Measurements from ENCODE around the gene FCSK. TPM values are rescaled to one million over a fixed set of nuclear protein-coding genes. Genes with fewer than 3 reads are reported as not detected.

The FCSK gene
- total and polyA plus RNA-seq, 2 of the 13 experiments (the other 11 are each of a cell fraction or from before 2014, with no cell fraction given), result 9.1 to 19.2 TPM

- TF ChIP-seq PAXIP1 (CRISPR knock-in tag; conservative IDR thresholded peaks at IDR 0.05), result peak; percentile 57
- TF ChIP-seq ZFX (CRISPR knock-in tag; IDR thresholded peaks at IDR 0.05; ENCODE audit: low read depth), result peak; percentile 31; the same call in 1 of the 2 replicates
- TF ChIP-seq ZNF572 (CRISPR knock-in tag; IDR thresholded peaks at IDR 0.05), result 0 out of 2 replicates have a peak, but pooled peaks have one; percentile 19
- TF ChIP-seq KLF16 (CRISPR knock-in tag; IDR thresholded peaks at IDR 0.05), result no peak
- peak; percentile 67 for TF ChIP-seq ZNF629 (CRISPR knock-in tag; conservative IDR thresholded peaks at IDR 0.05)
Observed at GRCh38 chr16:70418993-70419318, 35.4 kb upstream of the FCSK start (continued).

- peak overlapping the region; percentile 50 for H3K27ac ChIP-seq (ENCODE audit: extremely low read length, insufficient read depth, low read length)
- 64% methylated on average over 14 of the region's 14 CpGs for WGBS (ENCODE audit: low lambda C conversion rate)
- H4K20me1 ChIP-seq (ENCODE audit: insufficient read depth, low read length), result no peaks in the 10 kb centered on the region; the same call in 1 of the 2 replicates
- H3K79me2 ChIP-seq (ENCODE audit: insufficient read depth, low read length), result peaks cover 77% of the 10 kb centered on the region
- ATAC-seq (peak; percentile 24), FAIRE-seq (no peak), DNase-seq (ENCODE audit: low spot score) (no peak)
- CTCF ChIA-PET (ENCODE audit: low intra/inter-chr PET ratio, low total read pairs), result no interaction called here
- no peak overlapping the region for H2AFZ ChIP-seq (ENCODE audit: low read length)
- H3K4me3 ChIP-seq (replicated peaks in 1 of 3; ENCODE audit: insufficient read depth in 1 of 3, low read depth in 2 of 3, low read length in 3 of 3), result peak overlapping the region in 1 of 3 experiments; percentile 6; a peak in 1 of 6 replicates
- H3K36me3 ChIP-seq (replicated peaks in 1 of 2; ENCODE audit: control insufficient read depth in 1 of 2, insufficient read depth in 2 of 2, low read length in 2 of 2), result peaks cover under 1 to 26% of the 10 kb centered on the region in 2 experiments; a peak in 4 of 5 replicates
- BruUV-seq (replicated peaks), result no TSS peak
- no peaks in the 10 kb centered on the region for H3K27me3 ChIP-seq (ENCODE audit: control insufficient read depth in 1 of 2, insufficient read depth in 2 of 2, low read length in 2 of 2)
- peak overlapping the region; percentile 45 for H3K4me2 ChIP-seq (ENCODE audit: low read depth, low read length)
- peak overlapping the region; percentile 39 for H3K9ac ChIP-seq (ENCODE audit: insufficient read depth, low read depth, low read length)
- in situ Hi-C loops (cut with HindIII; ENCODE audit: extremely low pct_ligation_motif_present, low pct_unique_long_range_greater_than_20kb) (no loop called here), intact Hi-C loops (cut with micrococcal nuclease; ENCODE audit: unreplicated experiment) (loop anchor here (5.0 kb wide), 1 partner anchor 33 kb away; the partner anchor contains the start of gene FCSK)
- POLR2A ChIA-PET, result interaction anchor here (0.7 to 4.2 kb wide), 7 partner anchors 8 to 131 kb away, joined by 3 to 38 read pairs (median 7); partner anchors contain the start of genes AARS1, FCSK and ST3GAL2
- peaks cover 75% of the 10 kb centered on the region for H3K4me1 ChIP-seq (ENCODE audit: insufficient read depth, low read length)
- no peaks in the 10 kb centered on the region for H3K9me3 ChIP-seq (ENCODE audit: low read length)
- TF ChIP-seq UBTF (CRISPR knock-in tag; IDR thresholded peaks at IDR 0.05), result 0 out of 2 replicates have a peak, but pooled peaks have one; percentile 12
- TF ChIP-seq PITX1 (CRISPR knock-in tag; IDR thresholded peaks at IDR 0.05), result no peak
- no peak for TF ChIP-seq SPEN (CRISPR knock-in tag; IDR thresholded peaks at IDR 0.05; ENCODE audit: low read depth)
- TF ChIP-seq TEAD3 (CRISPR knock-in tag; optimal IDR thresholded peaks at IDR 0.05; ENCODE audit: borderline replicate concordance), result peak; percentile 64
Observed at GRCh38 chr16:70419384-70420327, 34.7 kb upstream of the FCSK start.

Measured in HepG2 (cell line).